AML-193 (cell line): Measurements from ENCODE around the gene MIER2.
"Not testable (repeated sequence)": the region's sequence is repeated elsewhere in the genome, so short reads cannot be mapped to it uniquely, and the experiment has no call there.

Source experiments
- DNase-seq, 2 experiments: peaks; one replicate each; lab custom pipeline; 2025; lab: John Stamatoyannopoulos, UW

MIER2 gene

GRCh38 chr19:283395-283794 is 61.2 kb downstream of the MIER2 start:
- DNase-seq, result no peak

GRCh38 chr19:282501-282900 is 62.1 kb downstream of the MIER2 start:
- DNase-seq, result no peak

DNA sequence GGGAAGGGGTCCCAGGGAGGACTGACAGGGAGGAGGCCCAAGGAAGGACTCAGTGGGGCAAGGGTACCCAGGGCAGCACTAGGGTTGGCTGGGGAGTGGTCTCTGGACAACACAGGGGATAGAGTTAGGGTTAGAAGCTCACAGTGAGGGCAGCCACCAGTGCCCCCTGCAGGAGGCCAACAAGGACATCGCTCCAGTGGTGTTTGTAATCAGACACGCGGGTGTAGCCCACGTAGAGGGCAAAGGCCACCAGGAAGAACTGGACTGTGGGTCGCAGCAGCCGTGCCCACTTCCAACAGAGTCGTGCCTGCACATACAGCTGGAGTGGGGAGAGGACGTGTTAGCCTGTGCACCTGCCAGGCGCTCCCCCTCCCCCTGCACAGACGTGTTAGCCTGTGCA is 62.6 kb downstream of the MIER2 start:
- no peak for DNase-seq

DNA sequence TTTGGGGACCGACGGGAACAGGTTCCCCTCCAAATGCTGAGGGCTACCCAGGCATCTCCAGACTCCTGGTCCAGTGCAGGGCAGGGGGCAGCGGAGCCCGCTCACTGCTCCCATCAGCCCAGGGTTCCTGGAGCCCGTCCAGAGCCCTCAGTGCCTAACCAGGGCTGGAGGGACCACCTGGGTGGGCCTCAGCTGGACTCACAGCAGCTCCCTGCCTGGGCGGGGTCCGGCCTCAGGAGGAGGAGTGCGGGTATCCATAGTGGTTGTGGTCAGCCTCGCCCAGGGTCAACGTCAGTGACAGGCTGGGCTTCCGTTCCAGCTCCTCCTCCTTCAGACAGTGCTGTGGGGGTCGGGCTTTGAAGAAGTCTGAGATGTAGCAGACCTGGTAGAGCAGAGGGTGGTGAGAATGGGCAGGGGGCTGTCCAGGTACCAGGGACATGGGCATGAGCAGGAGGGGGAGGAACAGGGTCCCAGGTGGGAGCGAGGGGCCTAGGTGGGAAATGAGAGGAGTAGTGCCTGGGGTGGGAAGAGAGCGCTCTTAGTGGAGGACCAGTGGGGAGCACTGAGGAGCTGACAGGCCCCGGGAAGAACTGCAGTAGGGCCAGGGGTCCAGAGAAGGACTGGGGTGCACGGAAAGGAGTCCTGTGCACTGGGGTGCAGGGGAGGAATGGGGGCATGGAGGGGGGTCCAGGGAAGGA is 63.3 kb downstream of the MIER2 start:
- no peak for DNase-seq

GRCh38 chr19:280541-281009 is 64.0 kb downstream of the MIER2 start:
- no peak for DNase-seq

DNA sequence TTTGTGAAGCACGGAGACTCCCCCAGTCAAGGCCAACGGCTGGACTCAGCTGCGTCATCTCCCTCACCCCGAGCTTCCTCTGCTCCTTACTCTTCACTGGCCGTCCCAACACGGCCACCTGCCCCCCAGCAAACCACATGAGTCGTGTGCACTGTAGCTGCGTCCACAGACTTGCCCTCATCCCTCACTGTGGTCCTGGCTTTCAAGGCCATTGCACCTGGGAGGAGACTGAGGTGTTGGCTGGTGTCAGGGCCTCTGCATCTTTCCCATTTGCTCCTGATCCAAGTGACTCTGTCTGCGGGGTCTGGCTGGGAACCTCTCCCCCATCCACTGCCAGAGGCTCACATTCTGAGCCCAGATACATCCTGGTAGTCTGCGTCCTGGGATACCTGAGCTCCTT is 64.9 kb downstream of the MIER2 start:
- no peak for DNase-seq

GRCh38 chr19:279231-279630 is 65.4 kb downstream of the MIER2 start:
- DNase-seq, result no peak

DNA sequence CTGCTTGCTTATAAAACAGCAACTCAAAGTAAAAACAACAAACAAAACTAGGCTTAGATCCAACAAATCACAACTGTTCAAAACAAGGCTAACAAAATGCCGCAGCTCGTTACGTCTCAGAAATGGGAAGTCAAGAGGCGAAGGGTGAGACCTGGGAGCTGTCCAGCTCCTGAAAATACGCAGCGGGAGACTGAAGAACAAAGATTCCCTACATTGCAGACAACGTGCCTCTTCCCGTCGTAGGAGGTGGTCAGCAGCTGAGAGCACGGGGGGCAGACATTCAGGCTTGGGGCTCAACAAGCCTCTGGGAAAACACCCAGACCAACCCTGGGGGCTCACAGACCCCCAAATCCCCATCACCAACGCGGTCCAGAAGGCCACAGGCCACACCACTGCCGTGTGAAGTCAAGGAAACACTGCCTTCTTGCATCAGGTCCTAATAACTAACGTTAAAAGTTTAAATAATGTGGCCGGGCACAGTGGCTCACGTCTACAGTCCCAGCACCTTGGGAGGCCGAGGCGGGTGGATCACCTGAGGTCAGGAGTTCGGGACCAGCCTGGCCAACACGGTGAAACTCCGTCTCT is 66.9 kb downstream of the MIER2 start:
- DNase-seq, result no peak

- DNase-seq, result no peak
Measured at GRCh38 chr19:277131-277530, 67.5 kb downstream of the MIER2 start.

GRCh38 chr19:275958-276646 is 68.5 kb downstream of the MIER2 start:
- DNase-seq, result no peak

DNA sequence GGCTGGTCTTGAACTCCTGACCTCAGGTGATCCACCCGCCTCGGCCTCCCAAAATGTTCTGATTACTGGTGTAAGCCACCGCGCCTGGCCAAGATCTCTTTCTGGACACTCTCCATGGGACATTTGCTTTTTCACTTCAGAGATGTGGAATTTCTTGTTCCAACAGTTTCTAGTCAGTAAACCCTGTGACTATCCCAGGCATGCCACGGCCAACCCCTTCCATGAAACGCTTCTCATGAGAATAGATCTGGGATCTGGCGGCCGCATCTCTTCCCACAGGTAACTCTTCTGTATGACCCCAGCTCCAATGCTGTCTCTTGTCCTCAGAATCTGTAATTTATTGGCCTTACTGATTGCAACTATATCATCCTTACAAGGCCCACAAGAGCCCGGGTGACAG is 69.6 kb downstream of the MIER2 start:
- DNase-seq, result no peak

DNA sequence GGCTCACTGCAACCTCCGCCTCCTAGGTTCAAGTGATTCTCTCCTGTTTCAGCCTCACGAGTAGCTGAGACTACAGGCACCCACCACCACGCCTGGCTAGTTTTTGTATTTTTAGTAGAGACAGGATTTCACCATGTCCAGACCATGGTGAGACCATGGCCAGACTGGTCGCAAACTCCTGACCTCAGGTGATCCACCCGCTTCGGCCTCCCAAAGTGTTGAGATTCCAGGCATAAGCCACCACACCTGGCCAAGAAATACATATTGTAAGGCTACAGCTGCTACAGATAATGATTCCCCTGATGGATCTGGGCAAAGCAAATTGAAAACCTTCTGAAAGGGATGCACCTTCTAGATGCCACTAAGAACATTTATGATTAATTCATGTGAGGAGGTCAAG is 71.2 kb downstream of the MIER2 start:
- DNase-seq, result no peak

- no peak for DNase-seq
Measured at GRCh38 chr19:271856-272255, 72.7 kb downstream of the MIER2 start.

DNA sequence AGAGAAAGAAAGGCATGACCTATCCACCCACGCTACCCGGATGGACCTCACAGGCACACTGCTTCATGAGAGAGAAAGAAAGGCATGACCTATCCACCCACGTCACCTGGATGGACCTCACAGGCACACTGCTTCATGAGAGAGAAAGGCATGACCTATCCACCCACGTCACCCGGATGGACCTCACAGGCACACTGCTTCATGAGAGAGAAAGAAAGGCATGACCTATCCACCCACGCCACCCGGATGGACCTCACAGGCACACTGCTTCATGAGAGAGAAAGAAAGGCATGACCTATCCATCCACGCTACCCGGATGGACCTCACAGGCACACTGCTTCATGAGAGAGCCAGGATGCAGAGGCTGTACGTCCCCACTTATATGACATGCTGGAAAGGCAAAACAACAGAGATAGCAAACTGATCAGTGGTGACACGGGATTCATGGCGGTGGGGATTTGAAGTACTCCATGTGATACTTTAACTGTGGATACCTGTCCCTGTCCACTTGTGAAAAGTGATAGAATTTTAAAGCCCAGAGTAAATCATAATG is 73.8 kb downstream of the MIER2 start:
- not testable (repeated sequence) for DNase-seq

DNA sequence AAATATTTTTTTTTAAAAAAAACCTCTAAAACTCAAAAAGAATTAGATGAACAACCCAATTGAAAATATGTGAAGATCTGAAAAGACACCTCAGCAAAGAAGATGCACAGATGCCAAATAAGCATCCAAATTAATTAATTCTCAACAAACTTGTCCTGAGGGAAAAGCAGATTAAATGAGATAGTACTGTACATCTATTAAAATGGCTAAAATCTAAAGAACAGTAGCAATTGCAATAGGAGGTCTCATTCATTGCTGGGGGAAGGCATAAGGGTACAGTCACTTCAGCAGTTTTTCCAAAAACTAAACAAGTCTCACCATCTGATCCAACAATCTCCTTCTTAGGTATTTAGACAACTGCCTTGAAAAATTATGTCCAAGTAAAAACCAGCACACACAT is 75.4 kb downstream of the MIER2 start:
- DNase-seq, result no peak

DNA sequence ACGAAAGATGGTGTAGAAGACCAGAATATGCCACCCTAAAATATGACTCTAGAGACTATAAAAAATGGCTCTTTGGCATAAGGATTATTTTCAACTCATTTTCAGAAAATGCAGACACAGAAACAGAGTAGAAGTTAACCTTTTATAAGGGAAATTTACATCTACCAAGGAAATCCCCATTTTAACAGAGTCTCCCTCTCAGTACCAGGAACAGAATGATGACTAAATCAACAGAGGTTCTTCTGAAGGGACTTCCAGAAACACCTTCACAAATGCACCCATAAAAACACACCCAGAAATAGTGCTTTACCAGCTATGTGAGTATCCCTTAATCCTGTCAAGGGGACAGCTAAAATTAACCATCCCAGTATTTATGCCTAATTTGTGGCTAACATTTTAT is 82.5 kb downstream of the MIER2 start:
- DNase-seq, result no peak

- not testable (repeated sequence) for DNase-seq
Measured at GRCh38 chr19:256804-257203, 87.8 kb downstream of the MIER2 start.
